ENCODE data around the gene TPR.
"Not testable (repeated sequence)": the region's sequence is repeated elsewhere in the genome, so short reads cannot be mapped to it uniquely, and the experiment has no call there.

TPR gene

GRCh38 chr1:186375152-186375928 is at the start of gene TPR, which contains the start of gene ODR4:
TSS of gene TPR (minus strand) at chr1:186375253. CDS start at chr1:186375028, 225 bp downstream.
TSS of gene ODR4 (plus strand) at chr1:186375838. CDS start at chr1:186379786, 3,948 bp downstream.
- peak; percentile 99 for DNase-seq (ENCODE audit: low read depth)
- H3K4me3 ChIP-seq (ENCODE audit: low read depth, low read length): peak within 1 kb of the TSS; percentile 97

GRCh38 chr1:186424539-186424938 is 49.5 kb upstream of the TPR start:
- no peak overlapping the region for H3K4me3 ChIP-seq (ENCODE audit: low read depth, low read length)
- peak; percentile 38 for DNase-seq (ENCODE audit: low read depth)

GRCh38 chr1:186421446-186421845 is 46.4 kb upstream of the TPR start:
- DNase-seq (ENCODE audit: low read depth): no peak
- no peak overlapping the region for H3K4me3 ChIP-seq (ENCODE audit: low read depth, low read length)

- no peak for DNase-seq (ENCODE audit: low read depth)
- H3K4me3 ChIP-seq (ENCODE audit: low read depth, low read length): no peak overlapping the region
These were observed 45.9 kb upstream of the TPR start for GRCh38 chr1:186420923-186421322.

- no peak for DNase-seq (ENCODE audit: low read depth)
- H3K4me3 ChIP-seq (ENCODE audit: low read depth, low read length): no peak overlapping the region
These were observed 45.3 kb upstream of the TPR start for GRCh38 chr1:186420311-186420710.

GRCh38 chr1:186418503-186418902 is 43.5 kb upstream of the TPR start:
- DNase-seq (ENCODE audit: low read depth): no peak

GRCh38 chr1:186413319-186413718 is 38.3 kb upstream of the TPR start:
- no peak for DNase-seq (ENCODE audit: low read depth)
- H3K4me3 ChIP-seq (ENCODE audit: low read depth, low read length): no peak overlapping the region

More at GRCh38 chr1:186418503-186418902, 43.5 kb upstream of the TPR start:
- H3K4me3 ChIP-seq (ENCODE audit: low read depth, low read length): no peak overlapping the region

GRCh38 chr1:186409091-186409490 is 34.0 kb upstream of the TPR start:
- DNase-seq (ENCODE audit: low read depth): no peak

GRCh38 chr1:186404454-186405051 is 29.5 kb upstream of the TPR start:
- DNase-seq (ENCODE audit: low read depth): peak; percentile 13

More at GRCh38 chr1:186409091-186409490, 34.0 kb upstream of the TPR start:
- no peak overlapping the region for H3K4me3 ChIP-seq (ENCODE audit: low read depth, low read length)

GRCh38 chr1:186403632-186404031 is 28.6 kb upstream of the TPR start:
- H3K4me3 ChIP-seq (ENCODE audit: low read depth, low read length): no peak overlapping the region
- no peak for DNase-seq (ENCODE audit: low read depth)

More at GRCh38 chr1:186404454-186405051, 29.5 kb upstream of the TPR start:
- H3K4me3 ChIP-seq (ENCODE audit: low read depth, low read length): no peak overlapping the region

- not testable (repeated sequence) for H3K4me3 ChIP-seq (ENCODE audit: low read depth, low read length); DNase-seq (ENCODE audit: low read depth)
These were observed 26.4 kb upstream of the TPR start for GRCh38 chr1:186401446-186401845.

- DNase-seq (ENCODE audit: low read depth); H3K4me3 ChIP-seq (ENCODE audit: low read depth, low read length): not testable (repeated sequence)
These were observed 17.7 kb upstream of the TPR start for GRCh38 chr1:186392711-186393110.

- no peak for DNase-seq (ENCODE audit: low read depth)
- H3K4me3 ChIP-seq (ENCODE audit: low read depth, low read length): no peak overlapping the region
These were observed 16.8 kb upstream of the TPR start for GRCh38 chr1:186391841-186392240.

- H3K4me3 ChIP-seq (ENCODE audit: low read depth, low read length): no peak overlapping the region
- no peak for DNase-seq (ENCODE audit: low read depth)
These were observed 15.9 kb upstream of the TPR start for GRCh38 chr1:186390925-186391324.

- no peak for DNase-seq (ENCODE audit: low read depth)
- no peak overlapping the region for H3K4me3 ChIP-seq (ENCODE audit: low read depth, low read length)
These were observed 11.8 kb upstream of the TPR start for GRCh38 chr1:186386725-186387383.

- no peak for DNase-seq (ENCODE audit: low read depth)
- H3K4me3 ChIP-seq (ENCODE audit: low read depth, low read length): peak overlapping the region; percentile 97
These were observed 871 bp upstream of the TPR start for GRCh38 chr1:186375929-186376319.

- peak overlapping the region; percentile 97 for H3K4me3 ChIP-seq (ENCODE audit: low read depth, low read length)
- DNase-seq (ENCODE audit: low read depth): peak; percentile 1
These were observed 526 bp downstream of the TPR start for GRCh38 chr1:186374303-186375151.

- not testable (repeated sequence) for H3K4me3 ChIP-seq (ENCODE audit: low read depth, low read length); DNase-seq (ENCODE audit: low read depth)
These were observed 27.0 kb downstream of the TPR start for GRCh38 chr1:186347837-186348691.
